ENCODE results near the gene ERI2.
"Not testable (repeated sequence)": the region's sequence is repeated elsewhere in the genome, so short reads cannot be mapped to it uniquely, and the experiment has no call there.

- TF ChIP-seq, protein P1, sequence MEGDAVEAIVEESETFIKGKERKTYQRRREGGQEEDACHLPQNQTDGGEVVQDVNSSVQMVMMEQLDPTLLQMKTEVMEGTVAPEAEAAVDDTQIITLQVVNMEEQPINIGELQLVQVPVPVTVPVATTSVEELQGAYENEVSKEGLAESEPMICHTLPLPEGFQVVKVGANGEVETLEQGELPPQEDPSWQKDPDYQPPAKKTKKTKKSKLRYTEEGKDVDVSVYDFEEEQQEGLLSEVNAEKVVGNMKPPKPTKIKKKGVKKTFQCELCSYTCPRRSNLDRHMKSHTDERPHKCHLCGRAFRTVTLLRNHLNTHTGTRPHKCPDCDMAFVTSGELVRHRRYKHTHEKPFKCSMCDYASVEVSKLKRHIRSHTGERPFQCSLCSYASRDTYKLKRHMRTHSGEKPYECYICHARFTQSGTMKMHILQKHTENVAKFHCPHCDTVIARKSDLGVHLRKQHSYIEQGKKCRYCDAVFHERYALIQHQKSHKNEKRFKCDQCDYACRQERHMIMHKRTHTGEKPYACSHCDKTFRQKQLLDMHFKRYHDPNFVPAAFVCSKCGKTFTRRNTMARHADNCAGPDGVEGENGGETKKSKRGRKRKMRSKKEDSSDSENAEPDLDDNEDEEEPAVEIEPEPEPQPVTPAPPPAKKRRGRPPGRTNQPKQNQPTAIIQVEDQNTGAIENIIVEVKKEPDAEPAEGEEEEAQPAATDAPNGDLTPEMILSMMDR (tag by site-specific recombination; IDR thresholded peaks at IDR 0.05) = not testable (repeated sequence)
- TF ChIP-seq ZNF600 (tag by site-specific recombination; IDR thresholded peaks at IDR 0.05); ZNF677 (tag by site-specific recombination; IDR thresholded peaks at IDR 0.05); BCL11B (tag by site-specific recombination; IDR thresholded peaks at IDR 0.05; ENCODE audit: low read depth); YY1 (tag by site-specific recombination; IDR thresholded peaks at IDR 0.05); TCF7L2 (IDR thresholded peaks at IDR 0.05; ENCODE audit: borderline replicate concordance, low read depth, low read length); ZNF274 (IDR thresholded peaks at IDR 0.05; ENCODE audit: low read length); ZNF274 (tag by site-specific recombination; IDR thresholded peaks at IDR 0.05; ENCODE audit: borderline replicate concordance); EGR2 (tag by site-specific recombination; IDR thresholded peaks at IDR 0.05; ENCODE audit: low read depth): not testable (repeated sequence)
Measured at GRCh38 chr16:20805684-20806167, 546 bp downstream of the ERI2 start.

All from HEK293 (cell line).